ENCODE data around the gene FLACC1.

The FLACC1 gene

DNA sequence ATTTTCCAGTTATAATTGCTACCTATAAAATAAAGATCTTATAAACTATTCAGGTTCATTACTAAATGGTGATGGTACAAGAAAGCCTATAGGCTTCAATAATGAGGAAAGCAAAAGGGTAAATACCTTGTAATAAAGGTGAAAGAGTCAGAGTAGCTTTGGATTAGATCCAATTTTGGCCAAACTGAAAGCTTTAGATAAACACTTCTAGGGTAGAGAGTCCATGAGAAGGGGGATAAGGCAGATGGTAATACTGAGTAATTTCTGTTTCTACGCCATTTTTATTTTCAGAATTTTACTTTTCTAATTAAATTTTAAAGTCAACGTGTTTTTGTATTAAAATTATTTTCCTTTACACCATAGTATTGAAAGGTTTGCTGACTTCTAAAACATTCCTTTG, 87.4 kb downstream of the FLACC1 start:
- H3K36me3 ChIP-seq (ENCODE audit: control insufficient read depth, insufficient read depth, low read length), result no peaks in the 10 kb centered on the region

DNA sequence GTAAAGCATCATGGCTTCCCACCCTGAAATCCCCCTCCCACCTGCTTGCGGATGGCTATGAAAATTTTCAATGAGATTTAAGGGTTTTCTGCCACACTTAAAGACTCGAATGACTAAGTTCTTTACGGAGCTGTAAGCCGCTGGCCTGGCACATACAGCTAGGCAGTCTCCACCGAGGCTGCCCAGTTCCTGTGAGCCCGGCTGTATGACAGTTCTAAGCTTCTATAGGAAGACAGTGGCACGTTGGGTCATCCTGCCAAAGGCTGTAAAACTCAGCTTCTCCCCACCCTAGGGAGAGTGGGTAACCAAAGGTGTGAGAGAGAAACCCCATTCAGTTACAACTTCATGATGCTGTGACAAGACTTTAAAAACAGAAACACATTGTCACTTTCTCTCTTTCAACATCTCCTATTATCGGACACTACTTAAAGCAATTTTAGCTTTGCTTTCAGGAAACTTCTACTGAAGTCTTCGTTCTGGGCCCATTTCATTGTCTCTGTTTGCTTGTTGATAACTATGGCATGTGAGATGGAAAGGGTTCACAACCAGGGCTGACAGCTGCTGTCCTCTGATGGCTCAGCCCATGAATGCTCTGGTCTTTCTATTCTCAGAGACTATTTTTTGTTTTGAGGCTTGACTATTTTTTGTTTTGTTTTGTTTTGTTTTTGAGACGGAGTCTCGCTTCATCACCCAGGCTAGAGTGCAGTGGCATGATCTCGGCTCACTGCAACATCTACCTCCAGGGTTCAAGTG, 89.7 kb downstream of the FLACC1 start:
- no peaks in the 10 kb centered on the region for H3K36me3 ChIP-seq (ENCODE audit: control insufficient read depth, insufficient read depth, low read length)
- H3K27me3 ChIP-seq (ENCODE audit: control insufficient read depth, insufficient read depth, low read length), result no peaks in the 10 kb centered on the region
- H2AFZ ChIP-seq, result no peak overlapping the region
- H3K4me3 ChIP-seq (ENCODE audit: low read depth, low read length), result no peak overlapping the region
- no peak for TF ChIP-seq CTCF (IDR thresholded peaks at IDR 0.05)
- no peak overlapping the region for H3K9ac ChIP-seq
- no peaks in the 10 kb centered on the region for H3K9me3 ChIP-seq (ENCODE audit: control insufficient read depth, low read length)
- no peaks in the 10 kb centered on the region for H3K4me1 ChIP-seq
- H3K27ac ChIP-seq, result no peak overlapping the region
- H3K4me2 ChIP-seq (ENCODE audit: low read length), result no peak overlapping the region
- no peaks in the 10 kb centered on the region for H3K79me2 ChIP-seq

More for the DNA sequence above, 87.4 kb downstream of the FLACC1 start:
- Histone ChIP-seq H3K4me2 (ENCODE audit: low read length) (no peak overlapping the region), H3K4me3 (ENCODE audit: low read depth, low read length) (no peak overlapping the region), H3K27me3 (ENCODE audit: control insufficient read depth, insufficient read depth, low read length) (no peaks in the 10 kb centered on the region), H3K27ac (no peak overlapping the region), H3K9me3 (ENCODE audit: control insufficient read depth, low read length) (no peaks in the 10 kb centered on the region), H3K4me1 (no peaks in the 10 kb centered on the region), H3K9ac (no peak overlapping the region), H2AFZ (no peak overlapping the region), H3K79me2 (no peaks in the 10 kb centered on the region)
- no peak for TF ChIP-seq CTCF (IDR thresholded peaks at IDR 0.05)

DNA sequence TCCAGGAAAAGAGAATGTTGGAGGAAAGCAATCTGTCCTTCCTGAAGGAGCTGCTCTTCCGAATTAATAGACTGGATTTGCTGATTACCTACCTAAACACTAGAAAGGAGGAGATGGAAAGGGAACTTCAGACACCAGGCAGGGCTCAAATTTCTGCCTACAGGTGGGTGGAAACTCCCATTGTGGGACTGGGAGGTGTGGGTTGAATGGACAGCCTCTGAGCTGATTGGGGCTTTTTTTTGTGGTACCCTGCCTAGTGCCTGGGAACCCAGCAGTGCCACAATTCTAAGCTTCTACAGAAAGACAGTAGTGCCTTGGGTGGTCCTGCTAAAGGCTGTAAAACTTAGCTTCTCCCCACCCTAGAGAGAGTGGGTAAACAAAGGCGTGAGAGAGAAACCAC, 90.5 kb downstream of the FLACC1 start:
- Histone ChIP-seq H3K36me3 (ENCODE audit: control insufficient read depth, insufficient read depth, low read length) (no peaks in the 10 kb centered on the region), H3K27ac (no peak overlapping the region), H3K4me3 (ENCODE audit: low read depth, low read length) (no peak overlapping the region), H3K4me1 (no peaks in the 10 kb centered on the region), H3K27me3 (ENCODE audit: control insufficient read depth, insufficient read depth, low read length) (no peaks in the 10 kb centered on the region), H3K9ac (no peak overlapping the region), H3K4me2 (ENCODE audit: low read length) (no peak overlapping the region), H3K9me3 (ENCODE audit: control insufficient read depth, low read length) (no peaks in the 10 kb centered on the region), H2AFZ (no peak overlapping the region), H3K79me2 (no peaks in the 10 kb centered on the region)
- no peak for TF ChIP-seq CTCF (IDR thresholded peaks at IDR 0.05)

- H3K4me3 ChIP-seq (ENCODE audit: low read depth, low read length), result no peak overlapping the region
- H2AFZ ChIP-seq, result no peak overlapping the region
- no peaks in the 10 kb centered on the region for H3K4me1 ChIP-seq
- H3K9ac ChIP-seq, result no peak overlapping the region
- H3K9me3 ChIP-seq (ENCODE audit: control insufficient read depth, low read length), result no peaks in the 10 kb centered on the region
- TF ChIP-seq CTCF (IDR thresholded peaks at IDR 0.05), result no peak
- no peaks in the 10 kb centered on the region for H3K36me3 ChIP-seq (ENCODE audit: control insufficient read depth, insufficient read depth, low read length)
- no peak overlapping the region for H3K4me2 ChIP-seq (ENCODE audit: low read length)
- no peaks in the 10 kb centered on the region for H3K27me3 ChIP-seq (ENCODE audit: control insufficient read depth, insufficient read depth, low read length)
- H3K79me2 ChIP-seq, result no peaks in the 10 kb centered on the region
- no peak overlapping the region for H3K27ac ChIP-seq
Observed at GRCh38 chr2:201264472-201265173, 92.5 kb downstream of the FLACC1 start.
